GM23248 (cell line): ENCODE results near the gene RAB6C.
"Not testable (repeated sequence)": the region's sequence is repeated elsewhere in the genome, so short reads cannot be mapped to it uniquely, and the experiment has no call there.

Source experiments
- EZH2 ChIP-seq: fragments of 200-600 bp; sonication (generic); IDR thresholded peaks from 2 replicates; pipeline ENCODE4 v1.6.1; 2018; ENCODE audit warnings: antibody characterized with exemption, mild to moderate bottlenecking; ENCODE audit not compliant: insufficient read depth, poor library complexity, severe bottlenecking
- EZH2phosphoT487 ChIP-seq: fragments of 200-600 bp; sonication (generic); IDR thresholded peaks from 2 replicates; pipeline ENCODE4 v1.6.1; 2018; ENCODE audit warnings: antibody characterized with exemption, moderate library complexity, mild to moderate bottlenecking, low read depth; ENCODE audit not compliant: insufficient read depth

DNA sequence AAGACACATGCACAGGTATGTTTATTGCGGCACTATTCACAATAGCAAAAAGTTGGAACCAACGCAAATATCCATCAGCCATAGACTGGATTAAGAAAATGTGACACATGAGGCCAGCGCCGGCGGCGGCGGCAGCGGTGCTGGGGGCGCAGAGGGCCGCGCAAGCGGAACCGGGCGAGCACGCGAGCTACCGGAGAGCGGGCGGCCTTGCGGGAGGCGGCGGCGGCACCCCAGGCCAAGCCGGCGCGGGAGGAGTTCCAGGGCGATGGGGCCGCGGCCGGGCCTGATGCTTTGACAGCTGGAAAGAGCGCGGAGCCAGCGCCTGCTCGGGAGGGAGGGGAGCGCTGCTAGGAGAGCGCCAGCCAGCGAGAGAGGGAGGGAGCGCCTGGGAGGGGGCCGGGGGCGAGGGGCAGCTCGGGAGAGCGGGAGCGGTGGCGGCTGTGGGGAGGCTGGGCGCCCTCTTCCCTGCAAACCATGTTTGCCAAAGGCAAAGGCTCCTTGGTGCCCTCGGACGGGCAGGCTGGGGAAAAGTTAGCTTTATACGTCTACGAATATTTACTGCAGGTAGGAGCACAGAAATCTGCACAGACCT is 13.0 kb downstream of the RAB6C start:
- not testable (repeated sequence) for TF ChIP-seq EZH2, EZH2phosphoT487
